Neural progenitor cell (in vitro differentiated cells): ENCODE data around the gene UGT2A3. TPM values are rescaled to one million over a fixed set of nuclear protein-coding genes. Genes with fewer than 3 reads are reported as not detected.
A peak's percentile ranks its signal among the peaks of the same experiment; 100 is the strongest.

Source experiments
- DNase-seq: peaks from one replicate; pipeline ENCODE4 v3.0.0-alpha.2; 2016; ENCODE audit warnings: low spot score
- H2AFZ ChIP-seq: fragments of 200-600 bp; sonication (generic); replicated peaks from 2 replicates; pipeline ENCODE4 v1.6.1; 2016; ENCODE audit warnings: antibody characterized with exemption
- H3F3A ChIP-seq: fragments of 200-600 bp; sonication (generic); 2 replicates; pipeline ENCODE4 v1.6.1; 2016; ENCODE audit warnings: antibody characterized with exemption, low read depth
- H3K27ac ChIP-seq: fragments of 200-600 bp; sonication (generic); 2 replicates; pipeline ENCODE4 v1.5.1; 2016; ENCODE audit warnings: mild to moderate bottlenecking
- H3K27me3 ChIP-seq: fragments of 200-600 bp; sonication (generic); 2 replicates; pipeline ENCODE4 v1.6.1; 2016; ENCODE audit warnings: mild to moderate bottlenecking, moderate library complexity
- H3K36me3 ChIP-seq: fragments of 200-600 bp; sonication (generic); 2 replicates; pipeline ENCODE4 v1.5.1; 2016
- H3K4me1 ChIP-seq: fragments of 200-600 bp; sonication (generic); 2 replicates; pipeline ENCODE4 v1.6.1; 2016; ENCODE audit warnings: mixed run types
- H3K4me2 ChIP-seq: fragments of 200-600 bp; sonication (generic); 2 replicates; pipeline ENCODE4 v1.6.1; 2016
- H3K4me3 ChIP-seq: fragments of 200-600 bp; sonication (generic); 2 replicates; pipeline ENCODE4 v1.5.1; 2016
- H3K79me2 ChIP-seq: fragments of 200-600 bp; sonication (generic); 2 replicates; pipeline ENCODE4 v1.6.1; 2016; ENCODE audit warnings: low read depth
- H3K9ac ChIP-seq: fragments of 200-600 bp; sonication (generic); 2 replicates; pipeline ENCODE4 v1.6.1; 2016
- H3K9me3 ChIP-seq: fragments of 200-600 bp; sonication (generic); 2 replicates; pipeline ENCODE4 v1.5.1; 2016; ENCODE audit warnings: low read depth
- H4K20me1 ChIP-seq: fragments of 200-600 bp; sonication (generic); 2 replicates; pipeline ENCODE4 v1.6.1; 2016; ENCODE audit warnings: low read depth
- H3K27ac Mint-ChIP-seq: 3 replicates; pipeline ENCODE4 v1.8.0; 2021; ENCODE audit warnings: mixed read lengths
- H3K27me3 Mint-ChIP-seq: 2 replicates; pipeline ENCODE4 v1.8.0; 2022; ENCODE audit warnings: low read depth, mild to moderate bottlenecking, inconsistent platforms, moderate library complexity, mixed read lengths; ENCODE audit not compliant: insufficient read depth
- H3K36me3 Mint-ChIP-seq: 3 replicates; pipeline ENCODE4 v1.8.0; 2021; ENCODE audit warnings: mixed read lengths
- H3K4me1 Mint-ChIP-seq: 3 replicates; pipeline ENCODE4 v1.8.0; 2021; ENCODE audit warnings: mixed read lengths
- H3K4me3 Mint-ChIP-seq: 3 replicates; pipeline ENCODE4 v1.8.0; 2021; ENCODE audit warnings: mild to moderate bottlenecking, moderate library complexity, mixed read lengths
- H3K9me3 Mint-ChIP-seq: 3 replicates; pipeline ENCODE4 v1.8.0; 2020; ENCODE audit warnings: mixed read lengths
- EZH2 ChIP-seq: fragments of 200-600 bp; sonication (generic); IDR thresholded peaks from 2 replicates; pipeline ENCODE4 v1.6.1; 2017; ENCODE audit warnings: antibody characterized with exemption, mild to moderate bottlenecking, moderate library complexity
- EZH2phosphoT487 ChIP-seq: fragments of 200-600 bp; sonication (generic); IDR thresholded peaks from 2 replicates; pipeline ENCODE4 v1.6.1; 2017; ENCODE audit warnings: antibody characterized with exemption
- total RNA-seq: library from RNA; depleted of rRNA; stranded (reverse); fragments of >200 nt; gene quantifications from 2 replicates; pipeline ENCODE4 v1.2.3, GENCODE V29; 2015; ENCODE audit warnings: low replicate concordance
- TF ChIP-seq, protein P1 (sequence below): fragments of 200-600 bp; sonication (generic); IDR thresholded peaks from 2 replicates; pipeline ENCODE4 v1.5.1; 2017; ENCODE audit warnings: antibody characterized with exemption, mild to moderate bottlenecking

Gene UGT2A3
- total RNA-seq, result not detected in 2 replicates

GRCh38 chr4:68951078-68951805 lies at the start of gene UGT2A3:
UGT2A3 (minus strand) TSS chr4:68951804; CDS start chr4:68951760, 44 bp downstream.
- no peak within 1 kb of the TSS for H3K27ac ChIP-seq
- DNase-seq, result no peak
- no peaks in the 10 kb centered on the region for H3K27me3 ChIP-seq
- H3K36me3 ChIP-seq, result no peaks in the 10 kb centered on the region
- no peak within 1 kb of the TSS for H3K4me2 ChIP-seq
- no peak within 1 kb of the TSS for H2AFZ ChIP-seq
- Mint-ChIP-seq H3K36me3 (no peaks in the 10 kb centered on the region), H3K4me1 (peaks cover 5% of the 10 kb centered on the region), H3K4me3 (no peak within 1 kb of the TSS), H3K27me3 (no peaks in the 10 kb centered on the region), H3K9me3 (no peaks in the 10 kb centered on the region), H3K27ac (peak within 1 kb of the TSS; percentile 37)
- TF ChIP-seq EZH2 (no peak), EZH2phosphoT487 (no peak)
- TF ChIP-seq, protein P1, sequence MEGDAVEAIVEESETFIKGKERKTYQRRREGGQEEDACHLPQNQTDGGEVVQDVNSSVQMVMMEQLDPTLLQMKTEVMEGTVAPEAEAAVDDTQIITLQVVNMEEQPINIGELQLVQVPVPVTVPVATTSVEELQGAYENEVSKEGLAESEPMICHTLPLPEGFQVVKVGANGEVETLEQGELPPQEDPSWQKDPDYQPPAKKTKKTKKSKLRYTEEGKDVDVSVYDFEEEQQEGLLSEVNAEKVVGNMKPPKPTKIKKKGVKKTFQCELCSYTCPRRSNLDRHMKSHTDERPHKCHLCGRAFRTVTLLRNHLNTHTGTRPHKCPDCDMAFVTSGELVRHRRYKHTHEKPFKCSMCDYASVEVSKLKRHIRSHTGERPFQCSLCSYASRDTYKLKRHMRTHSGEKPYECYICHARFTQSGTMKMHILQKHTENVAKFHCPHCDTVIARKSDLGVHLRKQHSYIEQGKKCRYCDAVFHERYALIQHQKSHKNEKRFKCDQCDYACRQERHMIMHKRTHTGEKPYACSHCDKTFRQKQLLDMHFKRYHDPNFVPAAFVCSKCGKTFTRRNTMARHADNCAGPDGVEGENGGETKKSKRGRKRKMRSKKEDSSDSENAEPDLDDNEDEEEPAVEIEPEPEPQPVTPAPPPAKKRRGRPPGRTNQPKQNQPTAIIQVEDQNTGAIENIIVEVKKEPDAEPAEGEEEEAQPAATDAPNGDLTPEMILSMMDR, result no peak
- no peak within 1 kb of the TSS for H3K4me3 ChIP-seq
- H4K20me1 ChIP-seq, result no peaks in the 10 kb centered on the region
- H3K4me1 ChIP-seq, result no peaks in the 10 kb centered on the region
- no peaks in the 10 kb centered on the region for H3K79me2 ChIP-seq
- H3K9ac ChIP-seq, result no peak within 1 kb of the TSS
- H3K9me3 ChIP-seq, result no peaks in the 10 kb centered on the region
- H3F3A ChIP-seq, result no peaks in the 10 kb centered on the region

- H3K4me1 ChIP-seq, result no peaks in the 10 kb centered on the region
- H3K27me3 Mint-ChIP-seq, result no peaks in the 10 kb centered on the region
- H3K4me3 ChIP-seq, result no peak overlapping the region
- no peak for TF ChIP-seq EZH2phosphoT487
- no peak for TF ChIP-seq EZH2
- TF ChIP-seq, protein P1, result no peak
- peaks cover 5% of the 10 kb centered on the region for H3K9me3 Mint-ChIP-seq
- no peaks in the 10 kb centered on the region for H3K27me3 ChIP-seq
- no peaks in the 10 kb centered on the region for H3K36me3 Mint-ChIP-seq
- DNase-seq, result no peak
- H3K9ac ChIP-seq, result no peak overlapping the region
- H4K20me1 ChIP-seq, result no peaks in the 10 kb centered on the region
- no peak overlapping the region for H3K4me3 Mint-ChIP-seq
- H3K9me3 ChIP-seq, result no peaks in the 10 kb centered on the region
- H3K4me1 Mint-ChIP-seq, result no peaks in the 10 kb centered on the region
- H2AFZ ChIP-seq, result no peak overlapping the region
- no peak overlapping the region for H3K4me2 ChIP-seq
- H3K27ac ChIP-seq, result no peak overlapping the region
- H3F3A ChIP-seq, result no peaks in the 10 kb centered on the region
- no peaks in the 10 kb centered on the region for H3K79me2 ChIP-seq
- H3K27ac Mint-ChIP-seq, result no peak overlapping the region
- H3K36me3 ChIP-seq, result no peaks in the 10 kb centered on the region
Measured at GRCh38 chr4:68997040-68997439, 45.4 kb upstream of the UGT2A3 start.

GRCh38 chr4:68995292-68995691 lies 43.7 kb upstream of the UGT2A3 start:
- Mint-ChIP-seq H3K27me3 (peaks cover 2% of the 10 kb centered on the region), H3K4me1 (no peaks in the 10 kb centered on the region), H3K27ac (no peak overlapping the region), H3K4me3 (no peak overlapping the region), H3K9me3 (peaks cover 8% of the 10 kb centered on the region), H3K36me3 (no peaks in the 10 kb centered on the region)
- Histone ChIP-seq H4K20me1 (no peaks in the 10 kb centered on the region), H3K36me3 (no peaks in the 10 kb centered on the region), H3K4me1 (no peaks in the 10 kb centered on the region), H2AFZ (no peak overlapping the region), H3K4me3 (no peak overlapping the region), H3K27ac (no peak overlapping the region), H3K27me3 (no peaks in the 10 kb centered on the region), H3K9me3 (no peaks in the 10 kb centered on the region), H3K4me2 (no peak overlapping the region), H3K79me2 (no peaks in the 10 kb centered on the region), H3K9ac (no peak overlapping the region), H3F3A (no peaks in the 10 kb centered on the region)
- DNase-seq, result no peak
- TF ChIP-seq EZH2phosphoT487 (no peak), EZH2 (no peak)
- TF ChIP-seq, protein P1, result no peak
